H1 (cell line): Measurements from ENCODE around the gene HECTD1. TPM values are rescaled to one million over a fixed set of nuclear protein-coding genes. Genes with fewer than 3 reads are reported as not detected.

Source experiments
- CBX5 ChIP-seq: fragments of 300-800, 300-1000 bp; sonication (generic); IDR thresholded peaks from 2 replicates; pipeline ENCODE4 v1.7.1; 2016; ENCODE audit warnings: antibody characterized with exemption, low read length, low read depth
- HDAC2 ChIP-seq, 2 experiments: fragments of 300-600 bp in 1 of 2; sonication (generic) in 1 of 2; IDR thresholded peaks; 2 replicates each; pipeline ENCODE4 v1.6.1; 2011 to 2012; ENCODE audit warnings: low read depth in 2 of 2, low read length in 2 of 2, mild to moderate bottlenecking in 2 of 2, moderate library complexity in 2 of 2, borderline replicate concordance in 1 of 2, inconsistent platforms in 1 of 2
- HDAC6 ChIP-seq: IDR thresholded peaks from one replicate; pipeline ENCODE4 v1.7.1; 2012; ENCODE audit warnings: low read depth, mild to moderate bottlenecking, inconsistent platforms, low read length, moderate library complexity
- JUND ChIP-seq: IDR thresholded peaks from 2 replicates; pipeline ENCODE4 v1.6.1; 2011; ENCODE audit warnings: mild to moderate bottlenecking, improper control_type of control experiment, low read length
- POLR2AphosphoS5 ChIP-seq: IDR thresholded peaks from 2 replicates; pipeline ENCODE4 v1.6.1; 2011; ENCODE audit warnings: low read depth, low read length
- RAD21 ChIP-seq, 2 experiments: IDR thresholded peaks in 1 of 2; conservative IDR thresholded peaks in 1 of 2; 2 replicates each; pipeline ENCODE4 v1.6.1; 2011; ENCODE audit warnings: low read depth in 2 of 2, low read length in 2 of 2, improper control_type of control experiment in 1 of 2, inconsistent platforms in 1 of 2, mild to moderate bottlenecking in 1 of 2, moderate library complexity in 1 of 2
- SAP30 ChIP-seq: fragments of 300-600 bp; sonication (generic); IDR thresholded peaks from 2 replicates; pipeline ENCODE4 v1.7.1; 2012; ENCODE audit warnings: low read length, moderate library complexity, mild to moderate bottlenecking, inconsistent platforms; ENCODE audit not compliant: insufficient read depth, insufficient replicate concordance
- SIX5 ChIP-seq: IDR thresholded peaks from 2 replicates; pipeline ENCODE4 v1.6.1; 2011; ENCODE audit warnings: mild to moderate bottlenecking, low read depth, low read length
- TCF12 ChIP-seq: IDR thresholded peaks from 2 replicates; pipeline ENCODE4 v1.6.1; 2011; ENCODE audit warnings: low read depth, mild to moderate bottlenecking, low read length
- polyA plus RNA-seq, 7 experiments: library from polyadenylated mRNA; depleted of rRNA in 3 of 7; stranded (reverse) in 5 of 7; unstranded in 2 of 7; fragments of >200 nt in 5 of 7; fragments of 200-250 nt in 2 of 7; gene quantifications; 1 replicate in 5 of 7; 2 replicates in 1 of 7; 4 replicates in 1 of 7; pipeline versions ENCODE4 v1.2.1 to v1.2.3, GENCODE V29; 2011 to 2013; ENCODE audit warnings: missing spikeins in 2 of 7, mixed read lengths in 2 of 7
- total RNA-seq: library from RNA; stranded (reverse); fragmentation: NEBNext Ultra II Directional; extraction: Animal tissue kit (Norgen Biotek cat#: 25700); gene quantifications from 2 replicates; pipeline ENCODE4 v1.2.1, GENCODE V29; 2021
- TF ChIP-seq, protein P1 (sequence below): fragments of 300-600 bp; sonication (generic); IDR thresholded peaks from 2 replicates; pipeline ENCODE4 v1.7.1; 2012; ENCODE audit warnings: low read length, moderate library complexity, mild to moderate bottlenecking, inconsistent platforms; ENCODE audit not compliant: insufficient replicate concordance

HECTD1 gene
- total and polyA plus RNA-seq, 2 of the 8 experiments (the other 6 are each of a cell fraction or from before 2014, with no cell fraction given): 44.7 to 105 TPM

DNA sequence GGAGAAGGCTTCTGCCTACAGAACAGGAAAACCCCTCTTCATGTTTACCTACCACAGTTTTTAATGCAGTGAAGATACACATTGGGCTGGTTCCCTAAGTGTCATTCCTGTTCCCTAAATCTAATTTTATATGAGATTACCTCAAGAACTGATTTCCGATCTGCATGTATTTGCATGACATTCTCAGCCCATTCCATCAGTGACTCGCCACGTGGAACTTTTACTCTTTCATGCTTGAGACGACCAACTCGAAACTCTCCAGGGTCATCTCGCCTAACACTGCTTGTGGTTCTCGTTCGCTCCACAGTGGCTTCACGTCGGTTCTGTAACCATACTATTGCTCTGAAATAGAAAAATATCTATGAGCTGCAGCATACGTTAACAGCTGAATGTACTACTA, 98.3 kb downstream of the HECTD1 start (continued):
- TF ChIP-seq, protein P1, sequence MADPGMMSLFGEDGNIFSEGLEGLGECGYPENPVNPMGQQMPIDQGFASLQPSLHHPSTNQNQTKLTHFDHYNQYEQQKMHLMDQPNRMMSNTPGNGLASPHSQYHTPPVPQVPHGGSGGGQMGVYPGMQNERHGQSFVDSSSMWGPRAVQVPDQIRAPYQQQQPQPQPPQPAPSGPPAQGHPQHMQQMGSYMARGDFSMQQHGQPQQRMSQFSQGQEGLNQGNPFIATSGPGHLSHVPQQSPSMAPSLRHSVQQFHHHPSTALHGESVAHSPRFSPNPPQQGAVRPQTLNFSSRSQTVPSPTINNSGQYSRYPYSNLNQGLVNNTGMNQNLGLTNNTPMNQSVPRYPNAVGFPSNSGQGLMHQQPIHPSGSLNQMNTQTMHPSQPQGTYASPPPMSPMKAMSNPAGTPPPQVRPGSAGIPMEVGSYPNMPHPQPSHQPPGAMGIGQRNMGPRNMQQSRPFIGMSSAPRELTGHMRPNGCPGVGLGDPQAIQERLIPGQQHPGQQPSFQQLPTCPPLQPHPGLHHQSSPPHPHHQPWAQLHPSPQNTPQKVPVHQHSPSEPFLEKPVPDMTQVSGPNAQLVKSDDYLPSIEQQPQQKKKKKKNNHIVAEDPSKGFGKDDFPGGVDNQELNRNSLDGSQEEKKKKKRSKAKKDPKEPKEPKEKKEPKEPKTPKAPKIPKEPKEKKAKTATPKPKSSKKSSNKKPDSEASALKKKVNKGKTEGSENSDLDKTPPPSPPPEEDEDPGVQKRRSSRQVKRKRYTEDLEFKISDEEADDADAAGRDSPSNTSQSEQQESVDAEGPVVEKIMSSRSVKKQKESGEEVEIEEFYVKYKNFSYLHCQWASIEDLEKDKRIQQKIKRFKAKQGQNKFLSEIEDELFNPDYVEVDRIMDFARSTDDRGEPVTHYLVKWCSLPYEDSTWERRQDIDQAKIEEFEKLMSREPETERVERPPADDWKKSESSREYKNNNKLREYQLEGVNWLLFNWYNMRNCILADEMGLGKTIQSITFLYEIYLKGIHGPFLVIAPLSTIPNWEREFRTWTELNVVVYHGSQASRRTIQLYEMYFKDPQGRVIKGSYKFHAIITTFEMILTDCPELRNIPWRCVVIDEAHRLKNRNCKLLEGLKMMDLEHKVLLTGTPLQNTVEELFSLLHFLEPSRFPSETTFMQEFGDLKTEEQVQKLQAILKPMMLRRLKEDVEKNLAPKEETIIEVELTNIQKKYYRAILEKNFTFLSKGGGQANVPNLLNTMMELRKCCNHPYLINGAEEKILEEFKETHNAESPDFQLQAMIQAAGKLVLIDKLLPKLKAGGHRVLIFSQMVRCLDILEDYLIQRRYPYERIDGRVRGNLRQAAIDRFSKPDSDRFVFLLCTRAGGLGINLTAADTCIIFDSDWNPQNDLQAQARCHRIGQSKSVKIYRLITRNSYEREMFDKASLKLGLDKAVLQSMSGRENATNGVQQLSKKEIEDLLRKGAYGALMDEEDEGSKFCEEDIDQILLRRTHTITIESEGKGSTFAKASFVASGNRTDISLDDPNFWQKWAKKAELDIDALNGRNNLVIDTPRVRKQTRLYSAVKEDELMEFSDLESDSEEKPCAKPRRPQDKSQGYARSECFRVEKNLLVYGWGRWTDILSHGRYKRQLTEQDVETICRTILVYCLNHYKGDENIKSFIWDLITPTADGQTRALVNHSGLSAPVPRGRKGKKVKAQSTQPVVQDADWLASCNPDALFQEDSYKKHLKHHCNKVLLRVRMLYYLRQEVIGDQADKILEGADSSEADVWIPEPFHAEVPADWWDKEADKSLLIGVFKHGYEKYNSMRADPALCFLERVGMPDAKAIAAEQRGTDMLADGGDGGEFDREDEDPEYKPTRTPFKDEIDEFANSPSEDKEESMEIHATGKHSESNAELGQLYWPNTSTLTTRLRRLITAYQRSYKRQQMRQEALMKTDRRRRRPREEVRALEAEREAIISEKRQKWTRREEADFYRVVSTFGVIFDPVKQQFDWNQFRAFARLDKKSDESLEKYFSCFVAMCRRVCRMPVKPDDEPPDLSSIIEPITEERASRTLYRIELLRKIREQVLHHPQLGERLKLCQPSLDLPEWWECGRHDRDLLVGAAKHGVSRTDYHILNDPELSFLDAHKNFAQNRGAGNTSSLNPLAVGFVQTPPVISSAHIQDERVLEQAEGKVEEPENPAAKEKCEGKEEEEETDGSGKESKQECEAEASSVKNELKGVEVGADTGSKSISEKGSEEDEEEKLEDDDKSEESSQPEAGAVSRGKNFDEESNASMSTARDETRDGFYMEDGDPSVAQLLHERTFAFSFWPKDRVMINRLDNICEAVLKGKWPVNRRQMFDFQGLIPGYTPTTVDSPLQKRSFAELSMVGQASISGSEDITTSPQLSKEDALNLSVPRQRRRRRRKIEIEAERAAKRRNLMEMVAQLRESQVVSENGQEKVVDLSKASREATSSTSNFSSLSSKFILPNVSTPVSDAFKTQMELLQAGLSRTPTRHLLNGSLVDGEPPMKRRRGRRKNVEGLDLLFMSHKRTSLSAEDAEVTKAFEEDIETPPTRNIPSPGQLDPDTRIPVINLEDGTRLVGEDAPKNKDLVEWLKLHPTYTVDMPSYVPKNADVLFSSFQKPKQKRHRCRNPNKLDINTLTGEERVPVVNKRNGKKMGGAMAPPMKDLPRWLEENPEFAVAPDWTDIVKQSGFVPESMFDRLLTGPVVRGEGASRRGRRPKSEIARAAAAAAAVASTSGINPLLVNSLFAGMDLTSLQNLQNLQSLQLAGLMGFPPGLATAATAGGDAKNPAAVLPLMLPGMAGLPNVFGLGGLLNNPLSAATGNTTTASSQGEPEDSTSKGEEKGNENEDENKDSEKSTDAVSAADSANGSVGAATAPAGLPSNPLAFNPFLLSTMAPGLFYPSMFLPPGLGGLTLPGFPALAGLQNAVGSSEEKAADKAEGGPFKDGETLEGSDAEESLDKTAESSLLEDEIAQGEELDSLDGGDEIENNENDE: no peak
- TF ChIP-seq SIX5: no peak
- no peak for TF ChIP-seq CBX5
- TF ChIP-seq HDAC2 (IDR thresholded peaks at IDR 0.05; ENCODE audit: borderline replicate concordance in 1 of 2, low read depth in 2 of 2, low read length in 2 of 2): no peak
- TF ChIP-seq JUND: no peak
- TF ChIP-seq SAP30: no peak
- no peak for TF ChIP-seq RAD21 (IDR thresholded peaks at IDR 0.05 in 1 of 2, conservative IDR thresholded peaks at IDR 0.05 in 1 of 2; ENCODE audit: low read depth in 2 of 2, low read length in 2 of 2)
- TF ChIP-seq POLR2AphosphoS5: no peak
- no peak for TF ChIP-seq TCF12
- no peak for TF ChIP-seq HDAC6
